ENCODE measurements around the gene E2F6. TPM values are rescaled to one million over a fixed set of nuclear protein-coding genes. Genes with fewer than 3 reads are reported as not detected.

E2F6 gene
- total and polyA plus RNA-seq, 2 of the 13 experiments (the other 11 are each of a cell fraction or from before 2014, with no cell fraction given) = 27.3 to 36.0 TPM

- TF ChIP-seq ZNF687 (CRISPR knock-in tag; IDR thresholded peaks at IDR 0.05) (no peak), ZUFSP (CRISPR knock-in tag; IDR thresholded peaks at IDR 0.05; ENCODE audit: borderline replicate concordance) (no peak), ZBTB21 (CRISPR knock-in tag; IDR thresholded peaks at IDR 0.05) (no peak), ZBTB33 (CRISPR knock-in tag; IDR thresholded peaks at IDR 0.05) (no peak)
These were observed 31.5 kb downstream of the E2F6 start (continued) for GRCh38 chr2:11434443-11434842.

GRCh38 chr2:11433822-11434221 lies 32.1 kb downstream of the E2F6 start:
- in situ Hi-C loops (cut with HindIII; ENCODE audit: extremely low pct_ligation_motif_present, low pct_unique_long_range_greater_than_20kb) (no loop called here), intact Hi-C loops (cut with micrococcal nuclease; ENCODE audit: unreplicated experiment) (no loop called here)
- no peak overlapping the region for H3K9ac ChIP-seq (ENCODE audit: insufficient read depth, low read depth, low read length)
- no peak for DNase-seq (ENCODE audit: low spot score)
- H3K9me3 ChIP-seq (ENCODE audit: low read length) = no peaks in the 10 kb centered on the region
- BruUV-seq (replicated peaks) = no TSS peak
- CTCF ChIA-PET (ENCODE audit: low intra/inter-chr PET ratio, low total read pairs) = no interaction called here
- no peaks in the 10 kb centered on the region for H3K79me2 ChIP-seq (ENCODE audit: insufficient read depth, low read length)
- no peak overlapping the region for H2AFZ ChIP-seq (ENCODE audit: low read length)
- no peak overlapping the region for H3K4me3 ChIP-seq (replicated peaks in 1 of 3; ENCODE audit: insufficient read depth in 1 of 3, low read depth in 2 of 3, low read length in 3 of 3)
- WGBS (ENCODE audit: low lambda C conversion rate) = 95% methylated on average over 5 of the region's 5 CpGs
- H4K20me1 ChIP-seq (ENCODE audit: insufficient read depth, low read length) = no peaks in the 10 kb centered on the region
- no peak overlapping the region for H3K4me2 ChIP-seq (ENCODE audit: low read depth, low read length)
- no peak for FAIRE-seq
- ATAC-seq = no peak
- H3K27me3 ChIP-seq (ENCODE audit: control insufficient read depth in 1 of 2, insufficient read depth in 2 of 2, low read length in 2 of 2) = no peaks in the 10 kb centered on the region
- no peaks in the 10 kb centered on the region for H3K4me1 ChIP-seq (ENCODE audit: insufficient read depth, low read length)
- H3K27ac ChIP-seq (ENCODE audit: extremely low read length, insufficient read depth, low read length) = no peak overlapping the region
- POLR2A ChIA-PET = no interaction called here
- no peaks in the 10 kb centered on the region for H3K36me3 ChIP-seq (replicated peaks in 1 of 2; ENCODE audit: control insufficient read depth in 1 of 2, insufficient read depth in 2 of 2, low read length in 2 of 2)
- TF ChIP-seq ZNF607 (CRISPR knock-in tag; IDR thresholded peaks at IDR 0.05; ENCODE audit: borderline replicate concordance) (no peak), FUBP1 (CRISPR knock-in tag; IDR thresholded peaks at IDR 0.05; ENCODE audit: borderline replicate concordance) (no peak), ZNF768 (CRISPR knock-in tag; IDR thresholded peaks at IDR 0.05) (no peak), ZFP91 (CRISPR knock-in tag; IDR thresholded peaks at IDR 0.05; ENCODE audit: borderline replicate concordance) (no peak), PAF1 (CRISPR knock-in tag; IDR thresholded peaks at IDR 0.05) (no peak)

All from HepG2 (cell line).